ENCODE results near the gene KIAA0586. TPM values are rescaled to one million over a fixed set of nuclear protein-coding genes. Genes with fewer than 3 reads are reported as not detected.

Gene KIAA0586
- total and polyA plus RNA-seq, 9 of the 15 experiments (the other 6 are each of a cell fraction or from before 2014, with no cell fraction given) = 11.2 to 30.9 (median 22.6) TPM

GRCh38 chr14:58574623-58575022 lies 147.1 kb downstream of the KIAA0586 start:
- intact Hi-C loops (cut with micrococcal nuclease) = no loop called here
- FAIRE-seq (no peak), DNase-seq (ENCODE audit: extremely low read depth in 1 of 4, low spot score in 3 of 4) (no peak), ATAC-seq (peak; percentile 49; the same call in 1 of the 3 replicates)
- Histone ChIP-seq H3K79me2 (ENCODE audit: control insufficient read depth, insufficient read depth, low read length) (no peaks in the 10 kb centered on the region), H3K27ac (ENCODE audit: extremely low read depth, low read depth, low read length) (no peak overlapping the region), H3K36me3 (ENCODE audit: control insufficient read depth, insufficient read depth, low read length) (no peaks in the 10 kb centered on the region), H3K9me3 (replicated peaks; ENCODE audit: control insufficient read depth, insufficient read depth, low read depth, low read length) (no peaks in the 10 kb centered on the region), H3K4me3 (no peak overlapping the region), H2AFZ (ENCODE audit: low read depth, low read length) (no peak overlapping the region), H3K9ac (ENCODE audit: insufficient read depth in 1 of 2, low read depth in 2 of 2, low read length in 2 of 2) (no peak overlapping the region), H4K20me1 (replicated peaks; ENCODE audit: control insufficient read depth, insufficient read depth, low read length) (no peaks in the 10 kb centered on the region), H3K9me1 (ENCODE audit: control insufficient read depth, insufficient read depth, low read length) (no peaks in the 10 kb centered on the region), H3K4me2 (ENCODE audit: insufficient read depth, low read length) (no peak overlapping the region), H3K4me1 (replicated peaks in 1 of 2; ENCODE audit: control insufficient read depth in 2 of 2, insufficient read depth in 2 of 2, low read length in 2 of 2) (no peaks in the 10 kb centered on the region), H3K27me3 (ENCODE audit: control insufficient read depth in 2 of 2, insufficient read depth in 2 of 2, low read length in 2 of 2) (no peaks in the 10 kb centered on the region; a peak in 1 of 5 replicates)
- ChIA-PET POLR2A (interaction anchor here (1.2 kb wide), 1 partner anchor 9 kb away, joined by 5 read pairs; no protein-coding TSS in a partner anchor), CTCF (ENCODE audit: low intra/inter-chr PET ratio) (no interaction called here)
- peak in 1 of 2 experiments; percentile 41; a peak in 2 of 4 replicates for TF ChIP-seq RAD21 (CRISPR knock-in tag; conservative IDR thresholded peaks at IDR 0.05 in 1 of 2, IDR thresholded peaks at IDR 0.05 in 1 of 2)
- no peak for TF ChIP-seq NR4A1 (CRISPR knock-in tag; IDR thresholded peaks at IDR 0.05)
- no peak for TF ChIP-seq NR4A1 (tag; IDR thresholded peaks at IDR 0.05)
- TF ChIP-seq TEAD2 (tag; IDR thresholded peaks at IDR 0.05) = no peak
- TF ChIP-seq CREB3 (tag; conservative IDR thresholded peaks at IDR 0.05; ENCODE audit: low read depth) = no peak
- no peak for TF ChIP-seq HNRNPH1 (optimal IDR thresholded peaks at IDR 0.05; ENCODE audit: low read depth, low read length)
- TF ChIP-seq CTCF (IDR thresholded peaks at IDR 0.05 in 2 of 3, conservative IDR thresholded peaks at IDR 0.05 in 1 of 3; ENCODE audit: insufficient read depth in 2 of 3, low read depth in 1 of 3, low read length in 3 of 3) = 0 out of 6 replicates have a peak, but pooled peaks of 2 of the 3 experiments have one; percentile 23 to 32
- 7% methylated on average over 2 of the region's 2 CpGs for WGBS (ENCODE audit: insufficient coverage, low coverage, missing lambda C conversion rate)
- in situ Hi-C loops (cut with MboI) = no loop called here
- BruUV-seq (replicated peaks) = no TSS peak
